Omental fat pad (tissue), 4 donors: ENCODE measurements around the gene PDZK1IP1. TPM values are rescaled to one million over a fixed set of nuclear protein-coding genes. Genes with fewer than 3 reads are reported as not detected.
A peak's percentile ranks its signal among the peaks of the same experiment; 100 is the strongest.

Experiments used
- ATAC-seq: fragments of 150-250 bp; one replicate; pipeline ENCODE4 v1.9.1; 2016; ENCODE audit warnings: mild to moderate bottlenecking, moderate library complexity; ENCODE audit not compliant: low FRiP score
- DNase-seq: peaks from one replicate; pipeline ENCODE4 v3.0.0-alpha.2; 2019; ENCODE audit warnings: low spot score
- total RNA-seq, 4 donors: library from RNA; depleted of rRNA; stranded (reverse); fragments of >200 nt; gene quantifications; one replicate each; pipeline ENCODE4 v1.1.0, GENCODE V29; 2016
- TF ChIP-seq, protein P1 (sequence below), 3 donors: fragments of 450-650 bp; IDR thresholded peaks; one replicate each; pipeline ENCODE4 v1.5.1; 2016 to 2017; ENCODE audit warnings: antibody characterized with exemption in 3 of 3, mild to moderate bottlenecking in 3 of 3, moderate library complexity in 2 of 3

PDZK1IP1 gene
- total RNA-seq, 4 donors from 2014 or later, result 2.8 to 131 (median 25.3) TPM

DNA sequence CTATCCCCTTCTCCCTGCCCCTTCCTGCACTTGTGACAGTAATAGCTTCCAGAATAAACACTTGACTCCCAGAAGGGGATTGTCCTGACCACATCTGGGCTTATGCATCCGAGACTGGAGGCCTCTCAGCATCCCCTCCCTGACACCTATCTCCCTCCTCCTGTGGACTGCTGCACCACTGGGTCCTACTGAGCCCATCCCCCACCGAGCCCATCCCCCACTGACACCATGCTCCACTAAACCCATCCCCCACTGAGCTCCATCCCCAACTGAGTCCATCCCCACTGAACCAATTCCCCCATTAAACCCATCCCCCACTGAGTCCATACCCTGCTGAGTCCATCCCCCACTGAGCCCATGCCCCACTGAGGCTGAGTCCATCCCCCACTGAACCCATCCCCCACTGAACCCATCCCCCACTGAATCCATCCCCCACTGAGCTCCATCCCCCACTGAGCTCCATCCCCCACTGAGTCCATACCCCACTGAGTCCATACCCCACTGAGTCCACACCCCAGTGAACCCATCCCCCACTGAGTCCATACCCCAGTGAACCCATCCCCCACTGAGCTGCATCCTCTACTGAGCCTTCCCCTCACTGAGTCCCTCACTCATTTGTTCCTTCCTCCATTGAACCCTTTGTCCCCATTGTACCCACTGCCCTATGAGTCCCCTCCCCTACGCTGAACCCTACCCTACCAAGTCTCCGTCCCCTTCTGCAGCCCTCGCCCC lies 5.6 kb downstream of the PDZK1IP1 start:
- DNase-seq (no peak), ATAC-seq (no peak)
- TF ChIP-seq, protein P1, sequence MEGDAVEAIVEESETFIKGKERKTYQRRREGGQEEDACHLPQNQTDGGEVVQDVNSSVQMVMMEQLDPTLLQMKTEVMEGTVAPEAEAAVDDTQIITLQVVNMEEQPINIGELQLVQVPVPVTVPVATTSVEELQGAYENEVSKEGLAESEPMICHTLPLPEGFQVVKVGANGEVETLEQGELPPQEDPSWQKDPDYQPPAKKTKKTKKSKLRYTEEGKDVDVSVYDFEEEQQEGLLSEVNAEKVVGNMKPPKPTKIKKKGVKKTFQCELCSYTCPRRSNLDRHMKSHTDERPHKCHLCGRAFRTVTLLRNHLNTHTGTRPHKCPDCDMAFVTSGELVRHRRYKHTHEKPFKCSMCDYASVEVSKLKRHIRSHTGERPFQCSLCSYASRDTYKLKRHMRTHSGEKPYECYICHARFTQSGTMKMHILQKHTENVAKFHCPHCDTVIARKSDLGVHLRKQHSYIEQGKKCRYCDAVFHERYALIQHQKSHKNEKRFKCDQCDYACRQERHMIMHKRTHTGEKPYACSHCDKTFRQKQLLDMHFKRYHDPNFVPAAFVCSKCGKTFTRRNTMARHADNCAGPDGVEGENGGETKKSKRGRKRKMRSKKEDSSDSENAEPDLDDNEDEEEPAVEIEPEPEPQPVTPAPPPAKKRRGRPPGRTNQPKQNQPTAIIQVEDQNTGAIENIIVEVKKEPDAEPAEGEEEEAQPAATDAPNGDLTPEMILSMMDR (IDR thresholded peaks at IDR 0.05), result no peak

- ATAC-seq, result no peak
- no peak for DNase-seq
- TF ChIP-seq, protein P1 (IDR thresholded peaks at IDR 0.05), result no peak
These were observed 6.3 kb downstream of the PDZK1IP1 start for GRCh38 chr1:47183308-47184089.

GRCh38 chr1:47182676-47183235 lies 7.1 kb downstream of the PDZK1IP1 start:
- DNase-seq, result no peak
- TF ChIP-seq, protein P1 (IDR thresholded peaks at IDR 0.05), result no peak
- peak; percentile 10 for ATAC-seq

DNA sequence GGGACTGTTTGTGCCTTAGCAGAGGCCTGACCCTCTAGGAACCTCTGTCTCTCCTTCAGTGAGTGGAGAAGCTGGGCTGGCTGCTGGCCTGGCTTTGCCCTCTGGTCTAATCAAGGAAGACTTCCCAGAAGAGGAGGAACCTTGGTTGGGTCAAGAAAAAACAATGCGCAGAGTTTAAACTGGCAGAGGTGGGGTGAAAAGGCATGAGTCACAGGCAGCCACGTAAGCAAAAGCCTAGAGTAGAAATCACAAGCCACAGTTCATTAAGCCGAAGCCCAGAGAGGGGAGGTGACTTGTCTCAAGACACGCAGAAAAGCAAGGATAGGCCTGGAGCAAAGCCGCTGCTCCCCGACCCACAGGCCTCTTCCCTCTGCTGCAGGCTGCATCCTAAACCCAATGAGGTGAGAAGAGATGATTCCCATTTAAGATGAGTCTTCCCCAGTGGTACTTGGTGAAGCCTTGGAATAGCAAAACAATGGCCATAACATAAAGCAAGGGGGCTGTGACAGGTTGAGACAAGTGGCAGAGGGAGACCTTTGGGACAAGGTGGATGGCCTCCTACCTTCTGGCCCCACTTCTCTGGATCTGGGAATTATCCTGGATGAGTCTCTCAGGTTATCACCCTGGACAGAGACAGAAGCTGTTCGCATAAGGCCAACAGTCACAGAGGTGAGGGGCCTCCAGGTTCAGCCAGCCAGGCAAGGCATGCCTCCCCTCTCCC lies 7.7 kb downstream of the PDZK1IP1 start:
- TF ChIP-seq, protein P1 (IDR thresholded peaks at IDR 0.05), result no peak
- ATAC-seq (peak; percentile 35), DNase-seq (no peak)

GRCh38 chr1:47181095-47181954 lies 8.5 kb downstream of the PDZK1IP1 start:
- ATAC-seq (no peak), DNase-seq (no peak)
- TF ChIP-seq, protein P1 (IDR thresholded peaks at IDR 0.05), result no peak

- ATAC-seq, result no peak
- TF ChIP-seq, protein P1 (IDR thresholded peaks at IDR 0.05), result no peak
- DNase-seq, result no peak
These were observed 9.2 kb downstream of the PDZK1IP1 start for GRCh38 chr1:47180603-47181094.
